Lung (tissue), 12 donors: ENCODE results near the gene UNC5B. TPM values are rescaled to one million over a fixed set of nuclear protein-coding genes. Genes with fewer than 3 reads are reported as not detected.

Experiments used
- ATAC-seq: fragments of 200-7000 bp; cut with Tn5 transposase; one replicate; pipeline ENCODE4 v1.9.1; 2020; ENCODE audit warnings: moderate number of reproducible peaks; ENCODE audit not compliant: insufficient read depth, low FRiP score
- DNase-seq, 3 donors: peaks; one replicate each; pipeline ENCODE4 v3.0.0-alpha.2; 2013 to 2017
- H3K27ac ChIP-seq, 2 donors: one replicate each; pipeline ENCODE4 v1.5.1; 2013; ENCODE audit warnings: mild to moderate bottlenecking in 2 of 2, moderate library complexity in 2 of 2, control low read depth in 1 of 2, inconsistent platforms in 1 of 2, low read depth in 1 of 2, low read length in 1 of 2
- H3K27me3 ChIP-seq, 3 donors: one replicate each; pipeline ENCODE4 v1.5.1; 2013; ENCODE audit warnings: low read length in 2 of 3; ENCODE audit not compliant: control insufficient read depth in 3 of 3, insufficient read depth in 3 of 3
- H3K36me3 ChIP-seq, 4 donors: one replicate each; pipeline ENCODE4 v1.5.1; 2013; ENCODE audit warnings: low read length in 4 of 4, mild to moderate bottlenecking in 1 of 4, moderate library complexity in 1 of 4; ENCODE audit not compliant: control insufficient read depth in 4 of 4, insufficient read depth in 4 of 4
- H3K4me1 ChIP-seq, 5 donors: one replicate each; pipeline ENCODE4 v1.5.1; 2013; ENCODE audit warnings: low read length in 5 of 5, mild to moderate bottlenecking in 2 of 5, moderate library complexity in 1 of 5; ENCODE audit not compliant: control insufficient read depth in 5 of 5, insufficient read depth in 5 of 5
- H3K4me3 ChIP-seq: one replicate; pipeline ENCODE4 v1.5.1; 2013; ENCODE audit warnings: mild to moderate bottlenecking, control low read depth, moderate library complexity
- H3K9ac ChIP-seq, 2 donors: one replicate each; pipeline ENCODE4 v1.5.1; 2013; ENCODE audit warnings: low read length in 2 of 2, control low read depth in 1 of 2; ENCODE audit not compliant: insufficient read depth in 1 of 2
- H3K9me3 ChIP-seq, 4 donors: one replicate each; pipeline ENCODE4 v1.5.1; 2013; ENCODE audit warnings: low read length in 3 of 4, mild to moderate bottlenecking in 1 of 4, moderate library complexity in 1 of 4; ENCODE audit not compliant: control insufficient read depth in 4 of 4, insufficient read depth in 3 of 4
- WGBS, 2 donors: extraction: QIAGEN DNeasy Blood & Tissue Kit; methylation state at CpG; one replicate each; pipeline ENCODE4 v1.1.7; 2013; 5-methylcytosine and 5-hydroxymethylcytosine counted together
- polyA plus RNA-seq, 2 donors: library from polyadenylated mRNA; stranded (reverse); fragments of 200-250 nt; gene quantifications; one replicate each; pipeline ENCODE4 v1.2.1, GENCODE V29; 2013
- total RNA-seq, 2 donors: library from RNA; depleted of rRNA in 1 of 2; stranded (reverse); fragments of >200 nt in 1 of 2; gene quantifications; one replicate each; pipeline ENCODE4 v1.2.1, GENCODE V29; 2014 to 2021
- TF ChIP-seq, protein P1 (sequence below): IDR thresholded peaks from 2 replicates; pipeline ENCODE4 v1.5.1; 2012; ENCODE audit warnings: mild to moderate bottlenecking; ENCODE audit errors: control extremely low read depth, extremely low read depth
- donor health status: control.
- donor health status: control.
- donor health status: Bipolar disorder and iron deficiency.
- donor health status: healthy.
- donor health status: DM: yes; HTN: yes; CAD: no.

The UNC5B gene
- total and polyA plus RNA-seq, 4 donors, result 4.4 to 23.8 (median 8.3) TPM

DNA sequence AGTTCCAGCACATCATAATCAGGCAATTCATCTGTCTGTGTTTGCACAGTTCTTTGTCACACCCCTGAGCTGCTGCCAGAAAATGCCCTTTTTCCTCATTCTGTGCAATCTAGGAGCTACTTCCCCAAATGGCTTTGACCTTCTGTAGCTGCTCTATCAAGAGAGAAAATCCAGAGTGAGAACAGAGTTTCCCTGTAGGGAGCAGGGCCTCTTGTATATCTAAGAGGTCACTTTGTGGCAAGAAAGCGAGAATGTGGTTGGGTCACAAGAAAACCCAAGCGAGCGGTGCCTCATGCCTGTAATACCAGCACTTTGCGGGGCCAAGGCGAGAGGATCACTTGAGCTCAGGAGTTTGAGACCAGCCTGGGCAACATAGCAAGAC is 131.0 kb downstream of the UNC5B start:
- TF ChIP-seq, protein P1, sequence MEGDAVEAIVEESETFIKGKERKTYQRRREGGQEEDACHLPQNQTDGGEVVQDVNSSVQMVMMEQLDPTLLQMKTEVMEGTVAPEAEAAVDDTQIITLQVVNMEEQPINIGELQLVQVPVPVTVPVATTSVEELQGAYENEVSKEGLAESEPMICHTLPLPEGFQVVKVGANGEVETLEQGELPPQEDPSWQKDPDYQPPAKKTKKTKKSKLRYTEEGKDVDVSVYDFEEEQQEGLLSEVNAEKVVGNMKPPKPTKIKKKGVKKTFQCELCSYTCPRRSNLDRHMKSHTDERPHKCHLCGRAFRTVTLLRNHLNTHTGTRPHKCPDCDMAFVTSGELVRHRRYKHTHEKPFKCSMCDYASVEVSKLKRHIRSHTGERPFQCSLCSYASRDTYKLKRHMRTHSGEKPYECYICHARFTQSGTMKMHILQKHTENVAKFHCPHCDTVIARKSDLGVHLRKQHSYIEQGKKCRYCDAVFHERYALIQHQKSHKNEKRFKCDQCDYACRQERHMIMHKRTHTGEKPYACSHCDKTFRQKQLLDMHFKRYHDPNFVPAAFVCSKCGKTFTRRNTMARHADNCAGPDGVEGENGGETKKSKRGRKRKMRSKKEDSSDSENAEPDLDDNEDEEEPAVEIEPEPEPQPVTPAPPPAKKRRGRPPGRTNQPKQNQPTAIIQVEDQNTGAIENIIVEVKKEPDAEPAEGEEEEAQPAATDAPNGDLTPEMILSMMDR, result no peak
- Histone ChIP-seq H3K4me3 (no peak overlapping the region), H3K4me1 (peaks cover 0 to 36% (median 15%) of the 10 kb centered on the region in 5 donors), H3K27me3 (no peaks in the 10 kb centered on the region), H3K36me3 (peaks cover 0 to 4% (median 0%) of the 10 kb centered on the region in 4 donors), H3K27ac (no peak overlapping the region), H3K9ac (no peak overlapping the region), H3K9me3 (no peaks in the 10 kb centered on the region)
- no peak for ATAC-seq
- DNase-seq, result peak; percentile 83 to 92 (median 91)
- 55 to 74% methylated on average over 5 of the region's 5 CpGs for WGBS, 2 donors

DNA sequence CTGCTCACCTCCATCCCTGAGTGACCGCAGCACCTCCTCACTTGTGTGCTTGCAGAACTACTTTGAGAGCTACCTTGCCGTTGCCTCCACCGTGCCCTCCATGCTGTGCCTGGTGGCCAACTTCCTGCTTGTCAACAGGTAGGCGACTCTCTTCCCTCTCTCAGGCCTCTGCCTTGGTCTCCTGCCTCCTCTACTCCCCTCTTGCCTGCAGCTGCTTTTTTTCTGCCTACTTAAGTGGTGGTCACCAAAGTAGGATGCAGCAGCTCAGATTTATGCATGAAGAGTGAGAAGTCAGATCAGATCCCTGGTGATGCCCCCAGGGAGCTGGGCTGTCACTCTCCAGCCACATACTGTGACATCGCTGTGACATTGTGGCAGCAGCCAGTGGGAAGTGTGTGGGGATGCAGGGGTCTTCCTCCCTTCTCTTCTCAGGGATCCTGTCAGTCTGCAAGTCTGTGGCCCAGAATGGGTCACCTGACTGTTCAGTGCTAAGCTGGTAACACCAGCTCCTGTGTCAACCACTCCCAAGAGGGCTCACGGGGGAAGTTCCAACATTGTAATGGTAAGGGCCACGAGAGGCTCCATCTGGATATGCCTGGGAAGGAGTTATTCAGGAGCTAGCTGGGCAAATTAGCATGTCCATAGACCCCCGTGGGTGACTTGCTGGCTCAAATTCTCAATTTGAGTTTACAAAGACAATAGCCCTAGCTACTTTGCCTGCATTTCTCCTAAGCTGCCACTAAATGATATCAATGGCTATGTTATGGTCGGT is 132.0 kb downstream of the UNC5B start:
- Histone ChIP-seq H3K9me3 (no peaks in the 10 kb centered on the region), H3K36me3 (peaks cover 0 to 3% (median under 1%) of the 10 kb centered on the region in 4 donors), H3K27ac (peak overlapping the region in 1 of 2 donors; percentile 17), H3K27me3 (no peaks in the 10 kb centered on the region), H3K4me1 (peaks cover 0 to 36% (median 15%) of the 10 kb centered on the region in 5 donors), H3K4me3 (no peak overlapping the region), H3K9ac (no peak overlapping the region)
- no peak for DNase-seq
- 86 to 90% methylated on average over 9 of the region's 9 CpGs for WGBS, 2 donors
- TF ChIP-seq, protein P1, result no peak
- no peak for ATAC-seq

DNA sequence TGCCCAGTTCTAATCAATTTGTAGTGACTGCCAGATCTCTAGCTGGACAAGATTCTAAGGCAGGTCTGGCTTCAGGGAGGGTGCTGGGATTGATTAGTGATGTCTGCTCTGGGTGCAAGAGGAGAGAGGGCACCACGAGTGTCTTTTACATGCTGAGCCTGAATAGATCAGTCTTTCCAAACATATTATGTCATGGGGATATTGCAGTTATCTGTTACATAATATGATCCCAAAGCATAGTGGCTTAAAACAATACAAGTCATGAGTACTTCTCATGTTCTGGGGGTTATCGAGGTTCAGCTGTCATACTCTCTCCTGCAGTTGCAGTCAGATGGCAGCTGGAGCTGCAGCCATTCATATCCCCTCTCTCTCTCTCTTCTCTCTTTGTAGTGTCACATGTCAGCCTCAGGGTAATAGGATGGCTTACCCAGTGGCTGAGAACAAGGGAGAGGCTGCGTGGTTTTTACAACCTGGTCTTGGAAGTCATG is 132.7 kb downstream of the UNC5B start:
- Histone ChIP-seq H3K36me3 (peaks cover 0 to 3% (median 0%) of the 10 kb centered on the region in 4 donors), H3K4me3 (no peak overlapping the region), H3K27ac (no peak overlapping the region), H3K9ac (peak overlapping the region in 1 of 2 donors; percentile 11), H3K4me1 (peaks cover 0 to 36% (median 15%) of the 10 kb centered on the region in 5 donors), H3K9me3 (no peaks in the 10 kb centered on the region), H3K27me3 (no peaks in the 10 kb centered on the region)
- ATAC-seq, result no peak
- no peak for DNase-seq
- TF ChIP-seq, protein P1, result no peak
- WGBS, 2 donors, result 62 to 71% methylated on average over 3 of the region's 3 CpGs
